K562 (cell line): Measurements from ENCODE around the gene ATF4. TPM values are rescaled to one million over a fixed set of nuclear protein-coding genes. Genes with fewer than 3 reads are reported as not detected.

Source experiments
- ATAC-seq: fragments of 200-7000 bp; cut with Tn5 transposase; 3 replicates; pipeline ENCODE4 v1.9.1; 2020; ENCODE audit warnings: moderate library complexity
- BruUV-seq: library from RNA; stranded (reverse); fragments of 400-500 nt; replicated peaks from 2 replicates; lab custom pipeline; 2021; lab: Mats Ljungman, UMichigan
- CTCF ChIA-PET: fragments of 300-600 bp; formaldehyde crosslinking; extraction: SDS; loops from one replicate; lab custom pipeline; 2021; ENCODE audit warnings: low intra/inter-chr PET ratio; lab: Yijun Ruan, JAX
- POLR2A ChIA-PET: fragments of 300-600, 350-650 bp; sonication (Branson Sonifier 250); formaldehyde crosslinking; extraction: SDS; loops from one replicate; lab custom pipeline; 2021; ENCODE audit warnings: antibody characterized with exemption, inconsistent platforms; lab: Yijun Ruan, JAX
- DNase-seq, 4 experiments: peaks; one replicate each; pipeline versions ENCODE4 v3.0.0 to v3.0.0-alpha.2; 2011 to 2018; ENCODE audit warnings: low spot score in 3 of 4, mixed read lengths in 3 of 4; ENCODE audit errors: extremely low read depth in 1 of 4
- FAIRE-seq: peaks from 2 replicates; lab custom pipeline; 2011; peaks lifted over from hg19 to GRCh38; lab: Jason Lieb, UNC
- H2AFZ ChIP-seq: 2 replicates; pipeline ENCODE4 v1.6.0; 2011; ENCODE audit warnings: low read depth, low read length, control low read depth, inconsistent platforms
- H3K27ac ChIP-seq: fragments of 200-600 bp; 3 replicates; pipeline ENCODE4 v1.8.0; 2011; ENCODE audit warnings: low read depth, mild to moderate bottlenecking, control low read depth, inconsistent platforms, low read length, moderate library complexity, mixed read lengths; ENCODE audit errors: extremely low read depth
- H3K27me3 ChIP-seq, 2 experiments: fragments of 300-600 bp in 1 of 2; 2 replicates in 1 of 2; 3 replicates in 1 of 2; pipeline versions ENCODE4 v1.6.0 to v1.8.0; 2011; ENCODE audit warnings: inconsistent platforms in 2 of 2, low read length in 2 of 2, mild to moderate bottlenecking in 1 of 2, mixed read lengths in 1 of 2, moderate library complexity in 1 of 2; ENCODE audit not compliant: control insufficient read depth in 2 of 2, insufficient read depth in 2 of 2
- H3K36me3 ChIP-seq: fragments of 300-600 bp; 3 replicates; pipeline ENCODE4 v1.8.0; 2011; ENCODE audit warnings: mild to moderate bottlenecking, low read length, inconsistent platforms; ENCODE audit not compliant: control insufficient read depth, insufficient read depth
- H3K4me1 ChIP-seq, 2 experiments: fragments of 200-600 bp in 1 of 2; replicated peaks in 1 of 2; 2 replicates in 1 of 2; 3 replicates in 1 of 2; pipeline versions ENCODE4 v1.5.1 to v1.8.0; 2011; ENCODE audit warnings: inconsistent platforms in 2 of 2, low read length in 2 of 2, mild to moderate bottlenecking in 1 of 2, mixed read lengths in 1 of 2, moderate library complexity in 1 of 2; ENCODE audit not compliant: control insufficient read depth in 2 of 2, insufficient read depth in 2 of 2
- H3K4me2 ChIP-seq: 2 replicates; pipeline ENCODE4 v1.6.1; 2011; ENCODE audit warnings: low read length, control low read depth, inconsistent platforms, mixed read lengths; ENCODE audit not compliant: insufficient read depth
- H3K4me3 ChIP-seq: fragments of 200-600 bp; sonication (generic), shearing (Covaris generic); 2 replicates; pipeline ENCODE4 v1.5.1; 2016; ENCODE audit warnings: control low read depth, inconsistent platforms
- H3K79me2 ChIP-seq: fragments of 200-600 bp; 3 replicates; pipeline ENCODE4 v1.8.0; 2011; ENCODE audit warnings: low read length, inconsistent platforms; ENCODE audit not compliant: control insufficient read depth, insufficient read depth
- H3K9ac ChIP-seq, 2 experiments: 2 replicates each; pipeline versions ENCODE4 v1.6.0 to v1.6.1; 2011; ENCODE audit warnings: low read depth in 2 of 2, low read length in 2 of 2, control low read depth in 1 of 2, inconsistent platforms in 1 of 2, mild to moderate bottlenecking in 1 of 2, mixed read lengths in 1 of 2; ENCODE audit not compliant: insufficient read depth in 1 of 2
- H3K9me1 ChIP-seq: one replicate; pipeline ENCODE4 v1.6.0; 2011; ENCODE audit warnings: inconsistent platforms, mild to moderate bottlenecking, low read length, moderate library complexity; ENCODE audit not compliant: control insufficient read depth, insufficient read depth
- H3K9me3 ChIP-seq: replicated peaks from 2 replicates; pipeline ENCODE4 v1.5.1; 2011; ENCODE audit warnings: low read depth, low read length, inconsistent platforms; ENCODE audit not compliant: control insufficient read depth, insufficient read depth
- H4K20me1 ChIP-seq: replicated peaks from 2 replicates; pipeline ENCODE4 v1.6.1; 2011; ENCODE audit warnings: low read length, inconsistent platforms, mixed read lengths; ENCODE audit not compliant: control insufficient read depth, insufficient read depth
- BCLAF1 ChIP-seq, 2 experiments: fragments of 450-650 bp in 1 of 2; IDR thresholded peaks; 2 replicates each; pipeline ENCODE4 v1.6.1; 2011 to 2017; ENCODE audit warnings: low read depth in 2 of 2, antibody characterized with exemption in 1 of 2, borderline replicate concordance in 1 of 2, low read length in 1 of 2, mild to moderate bottlenecking in 1 of 2, mixed read lengths in 1 of 2; ENCODE audit not compliant: control insufficient read depth in 1 of 2
- C11orf30 ChIP-seq: fragments of 450-650 bp; IDR thresholded peaks from 2 replicates; pipeline ENCODE4 v1.6.1; 2016; ENCODE audit warnings: low read depth, mild to moderate bottlenecking
- MCM3 ChIP-seq: fragments of 450-650 bp; IDR thresholded peaks from 2 replicates; pipeline ENCODE4 v1.6.1; 2016
- MLLT1 ChIP-seq, 2 experiments: fragments of 450-650 bp; IDR thresholded peaks; 2 replicates each; pipeline ENCODE4 v1.6.1; 2016
- SUPT5H ChIP-seq: fragments of 450-650 bp; IDR thresholded peaks from 2 replicates; pipeline ENCODE4 v1.6.1; 2016
- TEAD1 ChIP-seq, 2 experiments: fragments of 450-650 bp in 1 of 2; sonication (generic) in 1 of 2; formaldehyde crosslinking; IDR thresholded peaks; 2 replicates each; pipeline versions ENCODE4 v1.4.0 to v1.8.0; 2020 to 2022; ENCODE audit warnings: mild to moderate bottlenecking in 2 of 2, missing genetic modification reagents in 1 of 2
- TSC22D4 ChIP-seq: fragments of 450-650 bp; IDR thresholded peaks from 2 replicates; pipeline ENCODE4 v1.6.1; 2016; ENCODE audit warnings: missing genetic modification characterization, missing biosample characterization, control low read depth
- ZNF280A ChIP-seq: fragments of 450-650 bp; IDR thresholded peaks from 2 replicates; pipeline ENCODE4 v1.6.1; 2018; ENCODE audit warnings: mild to moderate bottlenecking, low read depth; ENCODE audit not compliant: partially characterized antibody
- ZNF311 ChIP-seq: fragments of 250-450 bp; sonication (Bioruptor Pico); IDR thresholded peaks from 2 replicates; pipeline ENCODE4 v1.4.0; 2020; ENCODE audit warnings: mild to moderate bottlenecking, moderate library complexity
- WGBS: fragments of 100-300 bp; shearing (Covaris generic); methylation state at CpG from one replicate; pipeline ENCODE4 v1.1.6; 2016; ENCODE audit warnings: low coverage, mixed read lengths; ENCODE audit not compliant: insufficient coverage; ENCODE audit errors: missing lambda C conversion rate; 5-methylcytosine and 5-hydroxymethylcytosine counted together
- in situ Hi-C: fragments of 300-500 bp; cut with MboI; formaldehyde crosslinking; loops from 4 replicates; pipeline ENCODE4 v1.15.0; 2018; ENCODE audit warnings: inconsistent platforms, mixed read lengths
- intact Hi-C: fragments of 100-400 bp; cut with micrococcal nuclease; formaldehyde crosslinking; loops from 2 replicates; pipeline ENCODE4 v1.14.2; 2022
- polyA plus RNA-seq, 8 experiments: library from polyadenylated mRNA; depleted of rRNA in 4 of 8; stranded (reverse) in 5 of 8; unstranded in 3 of 8; fragments of >200 nt; fragmentation: Nextera tagmentation in 2 of 8; fragmentation: Illumina TruSeq in 1 of 8; extraction: Ambion mirVana in 2 of 8; extraction: Trizol in 1 of 8; gene quantifications; 2 replicates each; pipeline versions ENCODE4 v1.2.1 to v1.2.3, GENCODE V29; 2011 to 2014; ENCODE audit warnings: inconsistent platforms in 1 of 8, missing spikeins in 1 of 8
- total RNA-seq, 7 experiments: library from RNA; depleted of rRNA in 6 of 7; stranded (reverse); fragments of >200 nt in 6 of 7; fragmentation: Illumina TruSeq in 2 of 7; extraction: Trizol in 2 of 7; gene quantifications; 2 replicates each; pipeline versions ENCODE4 v1.2.1 to v1.2.3, GENCODE V29; 2011 to 2021; ENCODE audit warnings: low replicate concordance in 1 of 7

The ATF4 gene
- total and polyA plus RNA-seq, 9 of the 15 experiments (the other 6 are each of a cell fraction or from before 2014, with no cell fraction given): 93.1 to 723 (median 355) TPM

GRCh38 chr22:39570665-39571064 lies 50.3 kb downstream of the ATF4 start, which contains the start of gene CACNA1I:
Gene CACNA1I, plus strand, starts transcription at chr22:39570753. Its CDS starts 0 bp downstream, at chr22:39570753.
- Histone ChIP-seq H3K79me2 (no peaks in the 10 kb centered on the region), H2AFZ (no peak within 1 kb of the TSS), H3K36me3 (no peaks in the 10 kb centered on the region), H3K4me1 (peaks cover 12 to 39% of the 10 kb centered on the region in 2 experiments; a peak in 4 of 5 replicates), H3K27me3 (no peaks in the 10 kb centered on the region), H3K9ac (no peak within 1 kb of the TSS; a peak in 1 of 4 replicates), H3K4me3 (no peak within 1 kb of the TSS), H3K9me1 (no peaks in the 10 kb centered on the region), H3K9me3 (no peaks in the 10 kb centered on the region), H3K4me2 (no peak within 1 kb of the TSS), H4K20me1 (no peaks in the 10 kb centered on the region), H3K27ac (no peak within 1 kb of the TSS)
- 70% methylated on average over 2 of the region's 14 CpGs for WGBS
- in situ Hi-C loops (no loop called here), intact Hi-C loops (no loop called here)
- no peak for TF ChIP-seq SUPT5H
- no peak for TF ChIP-seq C11orf30
- TF ChIP-seq BCLAF1 (IDR thresholded peaks at IDR 0.05; ENCODE audit: borderline replicate concordance in 1 of 2, control insufficient read depth in 1 of 2, low read depth in 2 of 2, low read length in 1 of 2): no peak
- no peak for TF ChIP-seq MLLT1 (IDR thresholded peaks at IDR 0.05)
- TF ChIP-seq MCM3: no peak
- TF ChIP-seq ZNF311: no peak
- no peak for TF ChIP-seq TSC22D4 (tag)
- no peak for TF ChIP-seq TEAD1 (CRISPR knock-in tag; IDR thresholded peaks at IDR 0.05)
- TF ChIP-seq ZNF280A: no peak
- no TSS peak for BruUV-seq
- CTCF ChIA-PET: no interaction called here
- FAIRE-seq: no peak
- POLR2A ChIA-PET: interaction anchor here (0.7 to 1.1 kb wide), 2 partner anchors 12 to 458 kb away, joined by 3 to 4 read pairs; no protein-coding TSS in a partner anchor
- ATAC-seq: no peak
- no peak for DNase-seq
